Neural cell (in vitro differentiated cells): ENCODE results near the gene C11orf24.

Experiments
- EP300 ChIP-seq: fragments of 450-650 bp; conservative IDR thresholded peaks from 2 replicates; pipeline ENCODE4 v1.6.1; 2014; ENCODE audit warnings: antibody characterized with exemption, mild to moderate bottlenecking, moderate library complexity; ENCODE audit not compliant: poor library complexity, severe bottlenecking
- EZH2 ChIP-seq: fragments of 200-600, 300-800 bp; shearing (Covaris generic), sonication (generic); IDR thresholded peaks from 2 replicates; pipeline ENCODE4 v1.6.1; 2014; ENCODE audit warnings: antibody characterized with exemption, low read length, borderline replicate concordance, mild to moderate bottlenecking; ENCODE audit not compliant: insufficient read depth, poor library complexity, severe bottlenecking
- POLR2AphosphoS5 ChIP-seq: IDR thresholded peaks from 2 replicates; pipeline ENCODE4 v1.6.1; 2012
- RAD21 ChIP-seq: fragments of 450-650 bp; conservative IDR thresholded peaks from 2 replicates; pipeline ENCODE4 v1.6.1; 2014; ENCODE audit warnings: antibody characterized with exemption, mild to moderate bottlenecking, moderate library complexity
- SMC3 ChIP-seq: fragments of 450-650 bp; conservative IDR thresholded peaks from 2 replicates; pipeline ENCODE4 v1.6.1; 2014; ENCODE audit warnings: antibody characterized with exemption, mild to moderate bottlenecking, moderate library complexity; ENCODE audit not compliant: poor library complexity
- TAF1 ChIP-seq: IDR thresholded peaks from 2 replicates; pipeline ENCODE4 v1.6.1; 2012; ENCODE audit warnings: low read depth
- TF ChIP-seq, protein P1 (sequence below): fragments of 450-650 bp; IDR thresholded peaks from 2 replicates; pipeline ENCODE4 v1.5.1; 2014; ENCODE audit warnings: antibody characterized with exemption, mild to moderate bottlenecking, moderate library complexity; ENCODE audit not compliant: poor library complexity, severe bottlenecking
- TF ChIP-seq, protein P2 (sequence below): IDR thresholded peaks from 2 replicates; pipeline ENCODE4 v1.6.1; 2012; ENCODE audit warnings: borderline replicate concordance

DNA sequence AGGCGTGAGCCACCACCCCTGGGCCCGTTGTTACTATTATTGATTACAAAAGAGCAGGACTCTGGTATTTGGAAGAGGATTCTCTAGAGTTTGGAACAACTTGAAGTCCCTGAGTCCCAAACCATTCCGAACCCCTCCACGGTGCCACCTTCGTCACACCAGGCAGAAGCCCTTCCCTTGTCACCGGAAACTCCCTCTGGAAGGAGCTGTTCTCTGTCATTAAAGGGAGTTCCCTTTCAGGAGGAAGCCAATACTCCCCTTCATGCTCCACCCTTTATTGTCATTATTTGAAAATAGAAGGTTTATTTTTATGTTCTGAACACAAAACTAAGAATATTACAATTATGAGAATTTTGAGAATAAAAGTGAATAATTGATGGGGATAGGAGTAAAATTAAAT lies 5.1 kb upstream of the C11orf24 start:
- TF ChIP-seq, protein P1, sequence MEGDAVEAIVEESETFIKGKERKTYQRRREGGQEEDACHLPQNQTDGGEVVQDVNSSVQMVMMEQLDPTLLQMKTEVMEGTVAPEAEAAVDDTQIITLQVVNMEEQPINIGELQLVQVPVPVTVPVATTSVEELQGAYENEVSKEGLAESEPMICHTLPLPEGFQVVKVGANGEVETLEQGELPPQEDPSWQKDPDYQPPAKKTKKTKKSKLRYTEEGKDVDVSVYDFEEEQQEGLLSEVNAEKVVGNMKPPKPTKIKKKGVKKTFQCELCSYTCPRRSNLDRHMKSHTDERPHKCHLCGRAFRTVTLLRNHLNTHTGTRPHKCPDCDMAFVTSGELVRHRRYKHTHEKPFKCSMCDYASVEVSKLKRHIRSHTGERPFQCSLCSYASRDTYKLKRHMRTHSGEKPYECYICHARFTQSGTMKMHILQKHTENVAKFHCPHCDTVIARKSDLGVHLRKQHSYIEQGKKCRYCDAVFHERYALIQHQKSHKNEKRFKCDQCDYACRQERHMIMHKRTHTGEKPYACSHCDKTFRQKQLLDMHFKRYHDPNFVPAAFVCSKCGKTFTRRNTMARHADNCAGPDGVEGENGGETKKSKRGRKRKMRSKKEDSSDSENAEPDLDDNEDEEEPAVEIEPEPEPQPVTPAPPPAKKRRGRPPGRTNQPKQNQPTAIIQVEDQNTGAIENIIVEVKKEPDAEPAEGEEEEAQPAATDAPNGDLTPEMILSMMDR: no peak
- no peak for TF ChIP-seq EZH2
- TF ChIP-seq, protein P2, sequence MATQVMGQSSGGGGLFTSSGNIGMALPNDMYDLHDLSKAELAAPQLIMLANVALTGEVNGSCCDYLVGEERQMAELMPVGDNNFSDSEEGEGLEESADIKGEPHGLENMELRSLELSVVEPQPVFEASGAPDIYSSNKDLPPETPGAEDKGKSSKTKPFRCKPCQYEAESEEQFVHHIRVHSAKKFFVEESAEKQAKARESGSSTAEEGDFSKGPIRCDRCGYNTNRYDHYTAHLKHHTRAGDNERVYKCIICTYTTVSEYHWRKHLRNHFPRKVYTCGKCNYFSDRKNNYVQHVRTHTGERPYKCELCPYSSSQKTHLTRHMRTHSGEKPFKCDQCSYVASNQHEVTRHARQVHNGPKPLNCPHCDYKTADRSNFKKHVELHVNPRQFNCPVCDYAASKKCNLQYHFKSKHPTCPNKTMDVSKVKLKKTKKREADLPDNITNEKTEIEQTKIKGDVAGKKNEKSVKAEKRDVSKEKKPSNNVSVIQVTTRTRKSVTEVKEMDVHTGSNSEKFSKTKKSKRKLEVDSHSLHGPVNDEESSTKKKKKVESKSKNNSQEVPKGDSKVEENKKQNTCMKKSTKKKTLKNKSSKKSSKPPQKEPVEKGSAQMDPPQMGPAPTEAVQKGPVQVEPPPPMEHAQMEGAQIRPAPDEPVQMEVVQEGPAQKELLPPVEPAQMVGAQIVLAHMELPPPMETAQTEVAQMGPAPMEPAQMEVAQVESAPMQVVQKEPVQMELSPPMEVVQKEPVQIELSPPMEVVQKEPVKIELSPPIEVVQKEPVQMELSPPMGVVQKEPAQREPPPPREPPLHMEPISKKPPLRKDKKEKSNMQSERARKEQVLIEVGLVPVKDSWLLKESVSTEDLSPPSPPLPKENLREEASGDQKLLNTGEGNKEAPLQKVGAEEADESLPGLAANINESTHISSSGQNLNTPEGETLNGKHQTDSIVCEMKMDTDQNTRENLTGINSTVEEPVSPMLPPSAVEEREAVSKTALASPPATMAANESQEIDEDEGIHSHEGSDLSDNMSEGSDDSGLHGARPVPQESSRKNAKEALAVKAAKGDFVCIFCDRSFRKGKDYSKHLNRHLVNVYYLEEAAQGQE: no peak
- TF ChIP-seq POLR2AphosphoS5: no peak
- no peak for TF ChIP-seq EP300
- TF ChIP-seq RAD21: no peak
- TF ChIP-seq SMC3: no peak
- TF ChIP-seq TAF1: no peak
